Left lung (tissue), 10 donors: Measurements from ENCODE around the gene NAALADL2. TPM values are rescaled to one million over a fixed set of nuclear protein-coding genes. Genes with fewer than 3 reads are reported as not detected.

Experiments
- ATAC-seq: fragments of 200-7000 bp; cut with Tn5 transposase; one replicate; pipeline ENCODE4 v1.9.1; 2020; ENCODE audit warnings: moderate library complexity
- DNase-seq, 4 donors: peaks; one replicate each; pipeline ENCODE4 v3.0.0-alpha.2; 2013 to 2020
- H3K27ac ChIP-seq, 2 donors: fragments of 200-600 bp; sonication (generic) in 1 of 2; one replicate each; pipeline versions ENCODE4 v1.5.0 to v1.8.0; 2020 to 2021
- H3K27me3 ChIP-seq, 2 donors: fragments of 200-600 bp; sonication (generic) in 1 of 2; one replicate each; pipeline versions ENCODE4 v1.5.0 to v1.8.0; 2020 to 2021
- H3K36me3 ChIP-seq, 2 donors: fragments of 200-600 bp; sonication (generic) in 1 of 2; one replicate each; pipeline versions ENCODE4 v1.5.0 to v1.8.0; 2020 to 2021
- H3K4me1 ChIP-seq, 2 donors: fragments of 200-600 bp; one replicate each; pipeline ENCODE4 v1.8.0; 2021
- H3K4me3 ChIP-seq, 2 donors: fragments of 200-600 bp; sonication (generic) in 1 of 2; one replicate each; pipeline versions ENCODE4 v1.5.0 to v1.8.0; 2020 to 2021; ENCODE audit warnings: mild to moderate bottlenecking in 1 of 2
- H3K9me3 ChIP-seq, 2 donors: fragments of 200-600 bp; sonication (generic) in 1 of 2; one replicate each; pipeline versions ENCODE4 v1.5.0 to v1.8.0; 2020 to 2021
- intact Hi-C, 2 donors: fragments of 100-400 bp; cut with DNase I; formaldehyde crosslinking; loops; one replicate each; pipeline versions ENCODE4 v1.11.2 to v1.14.2; 2022
- polyA plus RNA-seq, 6 donors: library from polyadenylated mRNA; unstranded; fragments of 120-200 nt; gene quantifications; one replicate each; pipeline ENCODE4 v1.2.1, GENCODE V29; 2013; ENCODE audit not compliant: insufficient read length in 6 of 6
- total RNA-seq, 2 donors: library from RNA; stranded (reverse); fragmentation: NEBNext Ultra II Directional; extraction: Animal tissue kit (Norgen Biotek cat#: 25700); gene quantifications; one replicate each; pipeline ENCODE4 v1.2.1, GENCODE V29; 2021
- TF ChIP-seq, protein P1 (sequence below), 2 donors: fragments of 200-600 bp; sonication (generic) in 1 of 2; IDR thresholded peaks; one replicate each; pipeline versions ENCODE4 v1.5.0 to v1.8.0; 2021; ENCODE audit warnings: antibody characterized with exemption in 2 of 2
- donor health status: DM: no; HTN: yes; CAD: no.
- donor health status: DM: no; HTN: no; CAD: no.

Gene NAALADL2
- total and polyA plus RNA-seq, 8 donors: 9.8 to 23.3 (median 17.8) TPM

DNA sequence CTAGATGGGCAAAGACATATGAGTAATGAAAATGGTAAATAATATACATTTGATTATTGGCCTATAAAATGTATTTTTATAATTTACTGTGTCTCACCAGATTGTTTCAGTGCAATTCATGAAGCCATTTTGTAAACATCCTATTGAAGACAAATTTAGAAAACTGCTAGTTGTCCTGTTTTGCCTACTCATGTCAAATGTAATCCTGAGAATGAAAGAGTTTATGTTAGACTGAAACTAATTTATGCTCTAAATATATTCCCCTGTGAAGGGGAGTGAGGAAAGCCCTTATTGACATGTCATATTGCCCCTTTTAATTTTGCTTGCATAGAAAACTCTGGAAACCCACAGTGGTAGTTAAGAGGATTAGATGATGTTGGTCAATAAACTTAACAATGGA is 610.0 kb downstream of the NAALADL2 start:
- H3K9me3 ChIP-seq: no peaks in the 10 kb centered on the region
- H3K27me3 ChIP-seq: no peaks in the 10 kb centered on the region
- H3K4me3 ChIP-seq: no peak overlapping the region
- DNase-seq: no peak
- ATAC-seq: no peak
- no peaks in the 10 kb centered on the region for H3K4me1 ChIP-seq
- H3K27ac ChIP-seq: no peak overlapping the region
- TF ChIP-seq, protein P1, sequence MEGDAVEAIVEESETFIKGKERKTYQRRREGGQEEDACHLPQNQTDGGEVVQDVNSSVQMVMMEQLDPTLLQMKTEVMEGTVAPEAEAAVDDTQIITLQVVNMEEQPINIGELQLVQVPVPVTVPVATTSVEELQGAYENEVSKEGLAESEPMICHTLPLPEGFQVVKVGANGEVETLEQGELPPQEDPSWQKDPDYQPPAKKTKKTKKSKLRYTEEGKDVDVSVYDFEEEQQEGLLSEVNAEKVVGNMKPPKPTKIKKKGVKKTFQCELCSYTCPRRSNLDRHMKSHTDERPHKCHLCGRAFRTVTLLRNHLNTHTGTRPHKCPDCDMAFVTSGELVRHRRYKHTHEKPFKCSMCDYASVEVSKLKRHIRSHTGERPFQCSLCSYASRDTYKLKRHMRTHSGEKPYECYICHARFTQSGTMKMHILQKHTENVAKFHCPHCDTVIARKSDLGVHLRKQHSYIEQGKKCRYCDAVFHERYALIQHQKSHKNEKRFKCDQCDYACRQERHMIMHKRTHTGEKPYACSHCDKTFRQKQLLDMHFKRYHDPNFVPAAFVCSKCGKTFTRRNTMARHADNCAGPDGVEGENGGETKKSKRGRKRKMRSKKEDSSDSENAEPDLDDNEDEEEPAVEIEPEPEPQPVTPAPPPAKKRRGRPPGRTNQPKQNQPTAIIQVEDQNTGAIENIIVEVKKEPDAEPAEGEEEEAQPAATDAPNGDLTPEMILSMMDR (IDR thresholded peaks at IDR 0.05): no peak
- intact Hi-C loops: no loop called here
- no peaks in the 10 kb centered on the region for H3K36me3 ChIP-seq

DNA sequence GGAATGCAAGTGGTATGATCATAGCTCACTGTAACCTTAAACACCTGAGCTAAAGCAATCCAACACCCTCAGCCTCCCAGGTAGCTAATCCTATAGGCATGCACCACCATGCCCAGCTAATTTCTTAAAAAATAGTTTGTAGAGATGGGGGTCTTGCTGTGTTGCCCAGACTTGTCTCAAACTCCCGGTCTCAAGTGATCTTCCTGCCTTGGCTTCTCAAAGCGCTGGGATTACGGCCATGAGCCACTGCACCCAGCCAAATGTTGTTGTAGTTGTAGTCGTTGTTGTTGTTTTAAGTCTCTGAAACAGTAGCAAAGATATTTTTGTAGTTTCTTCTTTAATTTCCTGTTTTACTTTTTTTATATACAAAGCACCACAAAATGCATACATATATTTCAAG is 616.6 kb downstream of the NAALADL2 start:
- TF ChIP-seq, protein P1 (IDR thresholded peaks at IDR 0.05): no peak
- Histone ChIP-seq H3K27me3 (no peaks in the 10 kb centered on the region), H3K36me3 (no peaks in the 10 kb centered on the region), H3K9me3 (no peaks in the 10 kb centered on the region), H3K27ac (no peak overlapping the region), H3K4me3 (no peak overlapping the region), H3K4me1 (no peaks in the 10 kb centered on the region)
- ATAC-seq (no peak), DNase-seq (no peak)
- intact Hi-C loops: no loop called here

DNA sequence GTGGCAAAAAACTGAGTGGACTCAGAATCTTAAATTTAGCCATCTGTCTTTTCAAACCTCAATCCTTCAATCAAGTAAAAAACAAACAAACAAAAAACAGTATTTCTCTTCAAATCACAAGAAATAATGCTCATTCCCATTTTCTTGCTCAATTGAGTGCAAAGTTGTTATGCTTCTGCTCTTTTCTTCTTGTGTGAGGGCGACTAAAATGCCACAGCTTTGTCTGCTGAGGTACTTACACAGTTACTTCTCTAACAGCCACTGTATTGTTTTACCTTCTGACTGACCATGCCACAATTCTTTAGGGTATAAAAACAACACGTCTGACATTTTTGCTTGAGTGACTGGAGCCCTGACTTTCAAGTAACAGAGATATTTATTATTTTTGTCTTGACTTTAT is 617.4 kb downstream of the NAALADL2 start:
- H3K27me3 ChIP-seq: no peaks in the 10 kb centered on the region
- H3K36me3 ChIP-seq: no peaks in the 10 kb centered on the region
- intact Hi-C loops: no loop called here
- TF ChIP-seq, protein P1 (IDR thresholded peaks at IDR 0.05): no peak
- no peaks in the 10 kb centered on the region for H3K9me3 ChIP-seq
- ATAC-seq (no peak), DNase-seq (no peak)
- no peak overlapping the region for H3K4me3 ChIP-seq
- H3K4me1 ChIP-seq: no peaks in the 10 kb centered on the region
- H3K27ac ChIP-seq: no peak overlapping the region

DNA sequence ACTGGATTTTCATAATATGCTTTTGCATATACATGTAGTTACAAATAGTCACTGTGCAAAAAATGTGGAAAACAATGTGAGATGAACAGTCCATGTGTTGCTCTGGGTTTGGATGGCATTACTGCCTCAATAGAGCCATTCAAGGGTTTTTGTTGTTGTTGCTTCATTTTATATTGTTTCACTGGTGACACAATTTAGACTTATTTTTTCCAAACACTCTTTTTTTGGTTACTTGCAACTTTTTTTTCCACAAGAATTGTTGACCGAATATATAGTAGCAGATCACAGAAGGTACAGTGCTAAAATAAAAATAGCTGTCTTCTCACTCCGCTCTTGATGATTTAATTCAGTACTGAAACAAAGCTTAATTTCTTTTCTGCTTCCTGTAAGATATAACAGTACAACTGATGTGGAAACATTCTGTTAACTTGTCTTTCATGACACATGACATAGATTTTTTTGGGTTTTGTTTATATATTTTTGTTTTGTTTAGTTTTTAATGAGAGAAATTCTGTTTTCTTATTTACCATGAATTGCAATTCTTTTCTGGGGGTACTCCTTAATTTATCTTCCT is 618.6 kb downstream of the NAALADL2 start:
- H3K27me3 ChIP-seq: no peaks in the 10 kb centered on the region
- no peak overlapping the region for H3K27ac ChIP-seq
- TF ChIP-seq, protein P1 (IDR thresholded peaks at IDR 0.05): no peak
- no peaks in the 10 kb centered on the region for H3K4me1 ChIP-seq
- no peak for DNase-seq
- intact Hi-C loops: no loop called here
- H3K36me3 ChIP-seq: no peaks in the 10 kb centered on the region
- H3K4me3 ChIP-seq: no peak overlapping the region
- ATAC-seq: no peak
- no peaks in the 10 kb centered on the region for H3K9me3 ChIP-seq

DNA sequence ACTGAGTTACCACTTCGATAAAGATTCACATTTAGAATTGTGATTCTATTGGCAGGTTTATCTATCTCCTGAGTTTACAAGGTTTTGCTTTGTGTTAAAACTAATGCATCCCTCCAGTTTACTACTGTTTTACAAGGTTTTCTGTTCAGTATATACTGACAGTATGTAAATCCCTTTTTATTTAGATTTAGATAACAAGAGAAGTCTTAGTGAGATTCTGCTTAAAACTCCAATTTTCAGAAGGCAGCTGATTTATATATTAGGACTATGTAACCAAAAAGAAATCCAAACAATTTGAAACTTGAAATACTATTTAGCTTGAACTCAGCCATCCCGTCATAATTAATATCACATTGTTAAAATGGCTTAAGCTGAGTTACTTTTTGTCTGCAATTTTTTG is 619.2 kb downstream of the NAALADL2 start:
- Histone ChIP-seq H3K27me3 (no peaks in the 10 kb centered on the region), H3K4me3 (no peak overlapping the region), H3K9me3 (no peaks in the 10 kb centered on the region), H3K4me1 (no peaks in the 10 kb centered on the region), H3K36me3 (no peaks in the 10 kb centered on the region), H3K27ac (no peak overlapping the region)
- TF ChIP-seq, protein P1 (IDR thresholded peaks at IDR 0.05): no peak
- intact Hi-C loops: no loop called here
- no peak for ATAC-seq
- no peak for DNase-seq
